HG03066 (cell line): Measurements from ENCODE around the gene DOK5.
A peak's percentile ranks its signal among the peaks of the same experiment; 100 is the strongest.

ENCODE experiments used
- ATAC-seq: cut with Tn5 transposase; IDR thresholded peaks from one replicate; pipeline ENCODE4 v1.9.1; 2021; ENCODE audit warnings: low read depth; ENCODE audit not compliant: unreplicated experiment

DOK5 gene

GRCh38 chr20:54606380-54606779 lies 131.0 kb downstream of the DOK5 start:
- no peak for ATAC-seq

DNA sequence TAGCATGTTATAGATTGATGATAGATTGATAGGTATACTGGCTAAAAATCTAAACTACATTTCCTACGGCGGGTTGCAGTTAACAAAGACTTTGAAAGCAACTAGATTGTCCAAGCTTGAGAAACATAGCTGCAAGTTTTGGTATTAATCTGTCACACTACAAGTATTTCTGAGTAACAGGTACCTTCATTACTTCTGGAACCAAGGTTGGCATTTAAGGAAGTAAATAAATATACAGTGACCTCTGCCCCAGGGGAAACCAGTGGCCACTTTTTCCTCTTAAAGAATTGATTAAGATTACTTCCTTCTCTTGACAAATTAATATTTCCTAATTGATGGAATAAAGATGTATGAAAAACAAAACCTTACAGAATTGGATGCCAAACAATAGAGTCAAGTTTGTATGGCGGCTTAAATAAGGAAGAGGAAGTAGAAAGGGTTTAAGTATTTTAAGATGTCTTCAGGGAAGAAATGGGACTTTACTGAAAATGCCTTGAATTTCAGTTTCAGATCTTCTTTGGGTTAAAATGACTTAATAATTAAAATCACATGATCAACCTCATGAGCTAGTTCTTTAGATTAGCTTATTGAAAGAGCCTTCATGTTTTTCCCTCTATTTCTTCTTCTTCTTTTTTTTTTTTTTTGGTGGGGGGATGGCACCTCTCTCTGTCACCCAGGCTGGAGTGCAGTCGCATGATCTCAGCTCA lies 132.8 kb downstream of the DOK5 start:
- ATAC-seq = no peak

GRCh38 chr20:54608943-54609342 lies 133.6 kb downstream of the DOK5 start:
- ATAC-seq = no peak

DNA sequence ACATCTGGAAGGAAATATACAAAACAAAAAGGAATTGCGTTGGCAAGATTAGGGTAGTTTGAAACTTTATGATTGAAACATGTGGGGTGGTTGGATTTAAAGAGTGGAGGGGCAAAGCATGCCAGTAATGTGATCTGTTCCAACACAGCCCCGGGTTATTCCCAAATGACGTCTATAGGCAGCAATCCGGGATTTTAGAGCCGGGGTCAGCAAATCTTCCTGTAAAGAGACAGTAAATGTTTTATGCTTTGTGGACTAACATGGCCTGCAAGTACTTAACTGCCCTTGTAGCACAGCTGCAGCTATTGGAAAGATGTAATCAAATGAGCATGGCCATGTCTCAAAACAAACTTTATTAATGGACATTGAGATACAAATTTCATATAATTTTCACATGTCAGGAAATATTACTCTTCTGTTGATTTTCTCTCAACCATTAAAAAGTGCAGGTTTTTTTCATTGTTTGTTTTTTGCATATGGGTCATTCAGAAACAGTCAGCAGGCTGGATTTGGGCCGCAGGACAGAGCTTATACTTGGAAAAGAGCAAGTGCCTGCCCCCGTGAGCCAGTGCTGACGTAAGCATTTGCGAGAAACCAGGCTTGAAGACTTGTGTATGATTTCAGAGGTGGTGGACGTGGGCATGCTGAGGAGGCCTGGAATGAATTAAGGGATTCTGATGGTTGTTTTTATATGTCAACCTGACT lies 136.5 kb downstream of the DOK5 start:
- no peak for ATAC-seq

- ATAC-seq = no peak
These were observed 143.0 kb downstream of the DOK5 start for GRCh38 chr20:54618412-54618811.

GRCh38 chr20:54619181-54619580 lies 143.8 kb downstream of the DOK5 start:
- no peak for ATAC-seq

DNA sequence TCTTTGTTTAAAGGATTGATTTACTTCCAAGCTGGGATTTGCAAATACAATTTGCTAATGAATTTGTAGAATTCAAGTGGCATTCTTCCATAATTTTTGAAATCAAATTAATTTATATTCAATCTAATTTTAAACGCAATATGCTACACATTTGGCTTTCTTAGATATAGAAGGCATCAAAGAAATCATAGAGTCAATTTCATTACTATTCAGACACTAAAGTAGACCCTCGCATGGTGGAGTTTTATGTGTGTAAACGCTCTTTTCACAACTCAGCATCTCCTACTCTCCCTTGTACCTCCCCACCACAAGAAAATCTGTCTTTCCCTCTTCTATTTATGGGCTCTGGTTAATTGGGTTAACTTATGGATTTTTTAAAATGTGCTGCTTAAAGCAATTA lies 144.3 kb downstream of the DOK5 start:
- no peak for ATAC-seq

GRCh38 chr20:54620611-54621010 lies 145.2 kb downstream of the DOK5 start:
- ATAC-seq = no peak

GRCh38 chr20:54622333-54623295 lies 147.2 kb downstream of the DOK5 start:
- no peak for ATAC-seq

DNA sequence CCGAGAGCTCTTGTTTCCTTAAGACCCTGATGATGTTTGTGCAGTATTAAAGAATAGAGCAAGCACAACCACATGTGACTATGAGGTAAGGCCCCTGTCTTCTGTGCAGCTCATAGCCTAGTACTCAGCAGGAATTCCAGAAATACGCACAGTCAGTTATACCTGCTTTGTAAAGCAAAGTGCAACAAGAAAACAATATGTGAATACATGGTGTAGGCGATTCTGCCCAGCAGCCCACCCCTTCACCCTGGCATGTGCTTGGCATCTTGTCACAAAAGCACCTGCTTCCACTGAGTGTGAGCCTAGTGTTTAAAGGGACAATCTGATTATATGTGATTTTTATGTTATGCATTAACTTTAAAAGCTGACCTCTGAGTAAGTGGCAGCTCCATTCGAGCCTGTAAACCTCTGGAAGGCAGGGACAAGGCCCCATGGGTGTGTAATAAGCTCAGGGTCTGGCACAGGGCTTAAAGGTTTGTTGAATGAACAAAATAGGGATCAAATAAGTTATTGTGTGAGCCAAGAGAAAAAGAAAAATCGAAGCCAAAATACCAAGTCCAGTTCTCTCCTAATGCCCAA lies 148.7 kb downstream of the DOK5 start:
- no peak for ATAC-seq

GRCh38 chr20:54624706-54625390 lies 149.5 kb downstream of the DOK5 start:
- ATAC-seq = no peak

- no peak for ATAC-seq
These were observed 150.1 kb downstream of the DOK5 start for GRCh38 chr20:54625497-54625896.

- ATAC-seq = no peak
These were observed 150.7 kb downstream of the DOK5 start for GRCh38 chr20:54626126-54626525.

- ATAC-seq = no peak
These were observed 154.2 kb downstream of the DOK5 start for GRCh38 chr20:54629632-54630031.

DNA sequence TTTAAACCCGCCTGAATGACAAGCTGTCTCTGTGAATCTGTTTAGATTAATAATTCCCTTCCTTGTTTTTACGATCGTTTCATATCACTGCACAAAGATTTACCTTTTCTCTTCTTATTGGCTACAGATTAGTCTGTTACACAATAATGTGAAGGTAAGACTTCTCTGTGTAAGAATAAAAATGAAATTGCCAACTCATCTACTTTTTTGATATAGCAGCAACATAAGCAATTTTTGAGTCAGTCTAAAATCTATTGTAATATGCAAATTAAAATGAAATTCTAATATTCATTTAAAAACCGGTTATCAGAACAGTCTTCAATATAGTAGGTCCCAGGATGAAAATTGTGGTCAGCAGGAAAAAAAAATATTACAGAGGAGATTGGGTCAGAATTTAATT lies 155.2 kb downstream of the DOK5 start:
- no peak for ATAC-seq

GRCh38 chr20:54631059-54631458 lies 155.7 kb downstream of the DOK5 start:
- no peak for ATAC-seq

GRCh38 chr20:54633374-54634355 lies 158.3 kb downstream of the DOK5 start:
- peak; percentile 98 for ATAC-seq

DNA sequence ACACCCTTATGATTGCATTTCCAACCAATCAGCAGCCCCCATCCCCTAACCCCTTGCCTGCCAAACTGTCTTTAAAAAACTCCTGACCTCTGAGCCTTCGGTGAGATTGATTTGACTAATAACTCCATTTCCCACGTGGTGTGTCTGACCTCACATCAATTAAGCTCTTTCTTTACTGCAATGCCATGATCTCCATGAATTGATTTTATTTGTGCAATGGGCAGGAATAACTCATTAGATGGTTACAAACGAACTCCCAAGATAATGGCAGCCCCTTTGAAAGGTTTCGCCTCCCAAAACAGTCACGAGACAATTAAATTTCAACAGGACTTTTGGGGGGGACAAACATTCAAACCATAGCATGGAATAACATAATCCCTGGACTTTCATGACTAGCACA lies 161.2 kb downstream of the DOK5 start:
- ATAC-seq = no peak

DNA sequence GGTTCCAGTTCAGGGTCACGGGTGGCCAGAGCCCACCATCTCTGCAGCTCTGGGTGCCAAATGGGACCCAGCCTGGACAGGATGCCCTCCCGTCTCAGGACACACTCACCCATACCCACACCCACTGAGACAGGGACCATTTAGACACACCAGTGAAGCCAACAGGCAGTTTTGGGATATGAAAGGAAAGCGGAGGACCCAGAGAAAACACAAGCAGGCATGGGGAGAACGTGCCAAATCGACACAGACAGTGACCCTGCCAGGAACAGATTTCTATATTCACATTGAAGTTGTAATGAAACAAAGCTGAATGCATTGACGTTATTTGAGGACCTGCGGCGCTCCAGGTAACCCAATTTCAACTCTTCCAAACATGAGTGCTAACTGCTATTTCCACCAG lies 164.5 kb downstream of the DOK5 start:
- ATAC-seq = no peak
